ENCODE data around the gene TCL1B. TPM values are rescaled to one million over a fixed set of nuclear protein-coding genes. Genes with fewer than 3 reads are reported as not detected.

Gene TCL1B
- total RNA-seq, 1 experiment from 2014 or later = 3.6 TPM

DNA sequence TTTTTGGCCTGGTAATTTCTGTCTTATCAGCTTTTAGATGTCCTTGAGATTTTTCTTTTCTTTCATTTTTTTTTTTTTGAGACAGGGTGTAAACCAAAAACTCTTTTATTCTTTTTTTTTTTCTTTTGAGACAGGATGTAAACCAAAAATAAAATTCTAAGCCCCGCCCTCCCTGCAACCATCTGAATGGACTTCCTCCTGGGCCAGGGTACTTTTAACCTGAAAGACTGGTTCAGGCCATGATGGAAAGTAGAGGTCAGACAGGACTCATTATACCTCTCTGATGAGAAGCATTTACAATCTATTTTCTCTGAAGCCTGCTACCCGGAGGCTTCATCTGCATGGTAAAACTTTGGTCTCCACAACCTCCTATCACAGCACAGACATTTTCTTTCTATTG lies 33.5 kb upstream of the TCL1B start:
- H3K79me1 ChIP-seq (ENCODE audit: insufficient read depth, low read depth, low read length, poor library complexity, severe bottlenecking) = no peaks in the 10 kb centered on the region
- no peak overlapping the region for H3K56ac ChIP-seq (ENCODE audit: insufficient read length, low read depth, low read length)
- H3K4ac ChIP-seq (ENCODE audit: low read depth, low read length) = no peak overlapping the region
- no peaks in the 10 kb centered on the region for H3K27me3 ChIP-seq (ENCODE audit: insufficient read depth, low read length)
- Mint-ChIP-seq H3K4me1 (peaks cover 35 to 45% of the 10 kb centered on the region in 2 experiments), H3K27me3 (ENCODE audit: low read depth) (peaks cover 11% of the 10 kb centered on the region), H3K4me3 (no peak overlapping the region), H3K9me3 (no peaks in the 10 kb centered on the region), H3K27ac (peak overlapping the region in 1 of 3 experiments; percentile 69; a peak in 2 of 7 replicates), H3K36me3 (ENCODE audit: insufficient read depth in 1 of 3, low read depth in 3 of 3) (no peaks in the 10 kb centered on the region; a peak in 1 of 7 replicates)
- H3K4me2 ChIP-seq (ENCODE audit: insufficient read depth, insufficient read length, low read length) = no peak overlapping the region
- H2BK120ac ChIP-seq (ENCODE audit: low read depth, low read length, poor library complexity, severe bottlenecking) = no peak overlapping the region
- no peak overlapping the region for H3K18ac ChIP-seq (ENCODE audit: insufficient read length, low read depth, low read length)
- no peak overlapping the region for H4K5ac ChIP-seq (ENCODE audit: insufficient read length, low read depth, low read length)
- H2BK12ac ChIP-seq (ENCODE audit: insufficient read length, low read depth, low read length) = no peak overlapping the region
- H4K8ac ChIP-seq (replicated peaks; ENCODE audit: insufficient read length, low read depth, low read length) = no peak overlapping the region
- no peak overlapping the region for H2BK20ac ChIP-seq (ENCODE audit: low read depth, low read length, poor library complexity, severe bottlenecking)
- H3K79me2 ChIP-seq (ENCODE audit: insufficient read depth, low read length) = no peaks in the 10 kb centered on the region
- H3K4me1 ChIP-seq (ENCODE audit: insufficient read depth, low read length) = no peaks in the 10 kb centered on the region; the same call in 1 of the 2 replicates
- no peak overlapping the region for H2AFZ ChIP-seq (ENCODE audit: low read length)
- no peaks in the 10 kb centered on the region for H4K20me1 ChIP-seq (ENCODE audit: control insufficient read depth, insufficient read depth, insufficient read length)
- no CpG with 5 or more reads among the region's 2 CpGs for WGBS (ENCODE audit: extremely low coverage, insufficient read length, low lambda C conversion rate)
- no peak overlapping the region for H3K27ac ChIP-seq (ENCODE audit: insufficient read length, low read depth, low read length)
- H2AK5ac ChIP-seq (ENCODE audit: insufficient read length, low read length) = no peak overlapping the region
- H3T11ph ChIP-seq (ENCODE audit: low read length) = no peak overlapping the region
- no peak overlapping the region for H3K14ac ChIP-seq (ENCODE audit: insufficient read depth, low read length)
- no peak overlapping the region for H2BK15ac ChIP-seq (ENCODE audit: low read depth, low read length)
- H3K23ac ChIP-seq (ENCODE audit: insufficient read length, low read depth, low read length) = no peak overlapping the region
- H2BK5ac ChIP-seq (ENCODE audit: insufficient read length, low read length) = no peak overlapping the region
- DNase-seq = no peak
- H3K23me2 ChIP-seq (ENCODE audit: insufficient read length, low read depth, low read length, poor library complexity, severe bottlenecking) = no peaks in the 10 kb centered on the region
- H4K91ac ChIP-seq (ENCODE audit: insufficient read length, low read depth, low read length) = no peak overlapping the region
- H3K9ac ChIP-seq (ENCODE audit: extremely low read depth, insufficient read length, low read length) = no peak overlapping the region
- TF ChIP-seq, protein P1, sequence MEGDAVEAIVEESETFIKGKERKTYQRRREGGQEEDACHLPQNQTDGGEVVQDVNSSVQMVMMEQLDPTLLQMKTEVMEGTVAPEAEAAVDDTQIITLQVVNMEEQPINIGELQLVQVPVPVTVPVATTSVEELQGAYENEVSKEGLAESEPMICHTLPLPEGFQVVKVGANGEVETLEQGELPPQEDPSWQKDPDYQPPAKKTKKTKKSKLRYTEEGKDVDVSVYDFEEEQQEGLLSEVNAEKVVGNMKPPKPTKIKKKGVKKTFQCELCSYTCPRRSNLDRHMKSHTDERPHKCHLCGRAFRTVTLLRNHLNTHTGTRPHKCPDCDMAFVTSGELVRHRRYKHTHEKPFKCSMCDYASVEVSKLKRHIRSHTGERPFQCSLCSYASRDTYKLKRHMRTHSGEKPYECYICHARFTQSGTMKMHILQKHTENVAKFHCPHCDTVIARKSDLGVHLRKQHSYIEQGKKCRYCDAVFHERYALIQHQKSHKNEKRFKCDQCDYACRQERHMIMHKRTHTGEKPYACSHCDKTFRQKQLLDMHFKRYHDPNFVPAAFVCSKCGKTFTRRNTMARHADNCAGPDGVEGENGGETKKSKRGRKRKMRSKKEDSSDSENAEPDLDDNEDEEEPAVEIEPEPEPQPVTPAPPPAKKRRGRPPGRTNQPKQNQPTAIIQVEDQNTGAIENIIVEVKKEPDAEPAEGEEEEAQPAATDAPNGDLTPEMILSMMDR (conservative IDR thresholded peaks at IDR 0.05) = no peak
- H3K9me3 ChIP-seq (ENCODE audit: control insufficient read depth, low read depth, low read length) = no peaks in the 10 kb centered on the region
